WTC11 (cell line): ENCODE results near the gene TBC1D22A. TPM values are rescaled to one million over a fixed set of nuclear protein-coding genes. Genes with fewer than 3 reads are reported as not detected.

Experiments
- ATAC-seq: fragments of 200-7000 bp; cut with Tn5 transposase; 2 replicates; pipeline ENCODE4 v1.10.0; 2021; ENCODE audit warnings: mild to moderate bottlenecking, moderate library complexity
- CTCF ChIA-PET: fragments of 300-600 bp; sonication (Branson Sonifier 250); formaldehyde crosslinking; loops from one replicate; lab custom pipeline; 2021; ENCODE audit warnings: antibody characterized with exemption; lab: Charles Lee
- POLR2A ChIA-PET: fragments of 350-600 bp; sonication (Branson Sonifier 250); formaldehyde crosslinking; loops from one replicate; lab custom pipeline; 2021; ENCODE audit warnings: antibody characterized with exemption; lab: Charles Lee
- DNase-seq: peaks from one replicate; pipeline ENCODE4 v3.0.0; 2021; ENCODE audit warnings: low spot score
- H3K27ac Mint-ChIP-seq: 2 replicates; pipeline ENCODE4 v1.8.0; 2021; ENCODE audit warnings: mixed read lengths
- H3K27me3 Mint-ChIP-seq: 2 replicates; pipeline ENCODE4 v1.8.0; 2021; ENCODE audit warnings: low read depth, mild to moderate bottlenecking, moderate library complexity, mixed read lengths
- H3K36me3 Mint-ChIP-seq: 2 replicates; pipeline ENCODE4 v1.8.0; 2021; ENCODE audit warnings: mixed read lengths
- H3K4me1 Mint-ChIP-seq: 2 replicates; pipeline ENCODE4 v1.8.0; 2022; ENCODE audit warnings: mixed read lengths
- H3K4me3 Mint-ChIP-seq: 2 replicates; pipeline ENCODE4 v1.8.0; 2021; ENCODE audit warnings: mild to moderate bottlenecking, moderate library complexity, mixed read lengths
- H3K9me3 Mint-ChIP-seq: 2 replicates; pipeline ENCODE4 v1.8.0; 2021; ENCODE audit warnings: mixed read lengths
- ATF1 ChIP-seq: sonication (generic); formaldehyde crosslinking; IDR thresholded peaks from 2 replicates; pipeline ENCODE4 v1.8.1; 2023; ENCODE audit warnings: mild to moderate bottlenecking, moderate library complexity, missing genetic modification reagents
- ATF2 ChIP-seq: sonication (generic); formaldehyde crosslinking; IDR thresholded peaks from 2 replicates; pipeline ENCODE4 v1.8.1; 2022; ENCODE audit warnings: low read depth, missing genetic modification reagents, borderline replicate concordance
- ATF6 ChIP-seq: sonication (generic); formaldehyde crosslinking; IDR thresholded peaks from 2 replicates; pipeline ENCODE4 v1.8.1; 2023; ENCODE audit warnings: mild to moderate bottlenecking, missing genetic modification reagents
- CREM ChIP-seq: sonication (generic); formaldehyde crosslinking; IDR thresholded peaks from 2 replicates; pipeline ENCODE4 v1.8.1; 2022; ENCODE audit warnings: mild to moderate bottlenecking, missing genetic modification reagents, moderate library complexity
- FOXK1 ChIP-seq: sonication (generic); formaldehyde crosslinking; IDR thresholded peaks from 2 replicates; pipeline ENCODE4 v1.8.0; 2022; ENCODE audit warnings: mild to moderate bottlenecking, moderate library complexity, missing genetic modification reagents
- FOXP4 ChIP-seq: sonication (generic); formaldehyde crosslinking; IDR thresholded peaks from 2 replicates; pipeline ENCODE4 v1.8.0; 2022; ENCODE audit warnings: mild to moderate bottlenecking, missing genetic modification reagents
- KAT7 ChIP-seq: sonication (generic); formaldehyde crosslinking; IDR thresholded peaks from 2 replicates; pipeline ENCODE4 v1.8.1; 2023; ENCODE audit warnings: missing genetic modification reagents, mild to moderate bottlenecking, borderline replicate concordance
- NFATC4 ChIP-seq: fragments of 250-450 bp; sonication (Bioruptor Pico); IDR thresholded peaks from 2 replicates; pipeline ENCODE4 v1.9.0; 2021; ENCODE audit warnings: mild to moderate bottlenecking
- SMAD3 ChIP-seq: sonication (generic); formaldehyde crosslinking; IDR thresholded peaks from 2 replicates; pipeline ENCODE4 v1.8.0; 2022; ENCODE audit warnings: missing genetic modification reagents, mild to moderate bottlenecking, borderline replicate concordance
- SOX15 ChIP-seq: fragments of 250-450 bp; sonication (Bioruptor Pico); IDR thresholded peaks from 2 replicates; pipeline ENCODE4 v1.9.0; 2021; ENCODE audit warnings: mild to moderate bottlenecking
- TP53 ChIP-seq: sonication (generic); formaldehyde crosslinking; IDR thresholded peaks from 2 replicates; pipeline ENCODE4 v1.8.1; 2023; ENCODE audit warnings: mild to moderate bottlenecking, missing genetic modification reagents
- ZNF138 ChIP-seq: sonication (generic); formaldehyde crosslinking; conservative IDR thresholded peaks from 2 replicates; pipeline ENCODE4 v1.8.1; 2022; ENCODE audit warnings: mild to moderate bottlenecking, moderate library complexity, missing genetic modification reagents
- total RNA-seq: library from RNA; stranded (reverse); gene quantifications from 3 replicates; pipeline ENCODE4 v1.2.3, GENCODE V29; 2021
- TF ChIP-seq, protein P1 (sequence below): fragments of 200-600 bp; IDR thresholded peaks from 2 replicates; pipeline ENCODE4 v1.8.0; 2022; ENCODE audit warnings: antibody characterized with exemption
- TF ChIP-seq, protein P2 (sequence below): fragments of 250-450 bp; sonication (Bioruptor Pico); IDR thresholded peaks from 2 replicates; pipeline ENCODE4 v1.9.0; 2021; ENCODE audit warnings: mild to moderate bottlenecking

Gene TBC1D22A
- total RNA-seq, 1 experiment from 2014 or later, result 18.1 TPM

DNA sequence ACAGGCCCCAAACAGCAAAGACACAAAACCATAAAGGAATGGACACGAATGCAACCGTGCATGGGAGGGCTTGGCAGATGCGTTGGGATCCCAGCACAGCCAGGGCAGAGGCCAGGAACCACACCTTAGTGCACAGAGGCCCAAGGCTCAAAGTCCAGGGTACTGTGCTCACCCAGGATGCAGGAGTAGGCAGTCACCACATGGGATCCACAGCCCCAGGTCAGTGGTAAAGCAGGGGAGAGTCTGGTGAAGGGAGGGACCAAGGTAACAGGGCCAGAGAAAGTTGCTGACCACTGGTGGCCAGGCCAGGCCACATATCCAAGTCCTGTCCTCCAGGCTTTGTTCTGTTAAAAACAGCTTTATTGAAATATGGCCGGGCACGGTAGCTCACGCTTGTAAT is 17.9 kb upstream of the TBC1D22A start:
- CTCF ChIA-PET, result no interaction called here
- DNase-seq, result no peak
- Mint-ChIP-seq H3K9me3 (peaks cover 5% of the 10 kb centered on the region; the same call in 1 of the 2 replicates), H3K4me1 (no peaks in the 10 kb centered on the region), H3K4me3 (no peak overlapping the region), H3K27me3 (peaks cover 11% of the 10 kb centered on the region)
- TF ChIP-seq, protein P1, sequence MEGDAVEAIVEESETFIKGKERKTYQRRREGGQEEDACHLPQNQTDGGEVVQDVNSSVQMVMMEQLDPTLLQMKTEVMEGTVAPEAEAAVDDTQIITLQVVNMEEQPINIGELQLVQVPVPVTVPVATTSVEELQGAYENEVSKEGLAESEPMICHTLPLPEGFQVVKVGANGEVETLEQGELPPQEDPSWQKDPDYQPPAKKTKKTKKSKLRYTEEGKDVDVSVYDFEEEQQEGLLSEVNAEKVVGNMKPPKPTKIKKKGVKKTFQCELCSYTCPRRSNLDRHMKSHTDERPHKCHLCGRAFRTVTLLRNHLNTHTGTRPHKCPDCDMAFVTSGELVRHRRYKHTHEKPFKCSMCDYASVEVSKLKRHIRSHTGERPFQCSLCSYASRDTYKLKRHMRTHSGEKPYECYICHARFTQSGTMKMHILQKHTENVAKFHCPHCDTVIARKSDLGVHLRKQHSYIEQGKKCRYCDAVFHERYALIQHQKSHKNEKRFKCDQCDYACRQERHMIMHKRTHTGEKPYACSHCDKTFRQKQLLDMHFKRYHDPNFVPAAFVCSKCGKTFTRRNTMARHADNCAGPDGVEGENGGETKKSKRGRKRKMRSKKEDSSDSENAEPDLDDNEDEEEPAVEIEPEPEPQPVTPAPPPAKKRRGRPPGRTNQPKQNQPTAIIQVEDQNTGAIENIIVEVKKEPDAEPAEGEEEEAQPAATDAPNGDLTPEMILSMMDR, result no peak
- no peak for TF ChIP-seq ZNF138 (CRISPR knock-in tag)
- TF ChIP-seq, all 79 proteins: peak for 0
- no peak overlapping the region for H3K27ac Mint-ChIP-seq
- H3K36me3 Mint-ChIP-seq, result no peaks in the 10 kb centered on the region
- POLR2A ChIA-PET, result no interaction called here
- ATAC-seq, result no peak

- CTCF ChIA-PET, result no interaction called here
Observed at GRCh38 chr22:46746192-46746591, 16.3 kb upstream of the TBC1D22A start.

More at GRCh38 chr22:46746192-46746591, 16.3 kb upstream of the TBC1D22A start:
- H3K27ac Mint-ChIP-seq, result no peak overlapping the region
- no peaks in the 10 kb centered on the region for H3K4me1 Mint-ChIP-seq
- peaks cover 11% of the 10 kb centered on the region; the same call in 1 of the 2 replicates for H3K27me3 Mint-ChIP-seq
- TF ChIP-seq CREM (CRISPR knock-in tag) (no peak), ATF6 (CRISPR knock-in tag) (no peak), FOXK1 (CRISPR knock-in tag) (no peak), SOX15 (CRISPR knock-in tag) (no peak), ATF1 (CRISPR knock-in tag) (no peak), SMAD3 (CRISPR knock-in tag) (no peak), TP53 (CRISPR knock-in tag) (no peak), FOXP4 (CRISPR knock-in tag) (no peak), ATF2 (CRISPR knock-in tag) (no peak), KAT7 (CRISPR knock-in tag) (no peak), NFATC4 (CRISPR knock-in tag) (no peak)
- TF ChIP-seq, protein P2, sequence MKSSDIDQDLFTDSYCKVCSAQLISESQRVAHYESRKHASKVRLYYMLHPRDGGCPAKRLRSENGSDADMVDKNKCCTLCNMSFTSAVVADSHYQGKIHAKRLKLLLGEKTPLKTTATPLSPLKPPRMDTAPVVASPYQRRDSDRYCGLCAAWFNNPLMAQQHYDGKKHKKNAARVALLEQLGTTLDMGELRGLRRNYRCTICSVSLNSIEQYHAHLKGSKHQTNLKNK (CRISPR knock-in tag), result no peak
- POLR2A ChIA-PET, result no interaction called here
- no peaks in the 10 kb centered on the region for H3K36me3 Mint-ChIP-seq
- no peak for ATAC-seq
- DNase-seq, result no peak
- no peak overlapping the region for H3K4me3 Mint-ChIP-seq
- peaks cover 5% of the 10 kb centered on the region; the same call in 1 of the 2 replicates for H3K9me3 Mint-ChIP-seq
